ENCODE measurements around the gene HECW1.

DNA sequence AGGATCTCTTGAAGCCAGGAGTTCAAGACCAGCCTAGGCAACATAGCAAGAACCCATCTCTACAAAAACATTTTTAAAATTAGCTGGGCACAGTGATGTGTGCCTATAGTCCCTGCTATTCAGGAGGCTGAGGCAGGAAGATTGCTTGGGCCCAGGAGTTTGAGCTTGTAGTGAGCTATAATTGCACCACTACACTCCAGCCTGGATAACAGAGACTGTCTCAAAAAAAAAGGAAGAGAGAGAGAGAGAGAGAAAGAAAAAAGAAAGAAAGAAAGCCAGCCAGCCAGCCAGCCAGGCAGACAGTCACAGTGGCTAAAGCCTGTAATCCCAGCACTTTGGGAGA, 375.3 kb downstream of the HECW1 start:
- TF ChIP-seq, protein P1, sequence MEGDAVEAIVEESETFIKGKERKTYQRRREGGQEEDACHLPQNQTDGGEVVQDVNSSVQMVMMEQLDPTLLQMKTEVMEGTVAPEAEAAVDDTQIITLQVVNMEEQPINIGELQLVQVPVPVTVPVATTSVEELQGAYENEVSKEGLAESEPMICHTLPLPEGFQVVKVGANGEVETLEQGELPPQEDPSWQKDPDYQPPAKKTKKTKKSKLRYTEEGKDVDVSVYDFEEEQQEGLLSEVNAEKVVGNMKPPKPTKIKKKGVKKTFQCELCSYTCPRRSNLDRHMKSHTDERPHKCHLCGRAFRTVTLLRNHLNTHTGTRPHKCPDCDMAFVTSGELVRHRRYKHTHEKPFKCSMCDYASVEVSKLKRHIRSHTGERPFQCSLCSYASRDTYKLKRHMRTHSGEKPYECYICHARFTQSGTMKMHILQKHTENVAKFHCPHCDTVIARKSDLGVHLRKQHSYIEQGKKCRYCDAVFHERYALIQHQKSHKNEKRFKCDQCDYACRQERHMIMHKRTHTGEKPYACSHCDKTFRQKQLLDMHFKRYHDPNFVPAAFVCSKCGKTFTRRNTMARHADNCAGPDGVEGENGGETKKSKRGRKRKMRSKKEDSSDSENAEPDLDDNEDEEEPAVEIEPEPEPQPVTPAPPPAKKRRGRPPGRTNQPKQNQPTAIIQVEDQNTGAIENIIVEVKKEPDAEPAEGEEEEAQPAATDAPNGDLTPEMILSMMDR (IDR thresholded peaks at IDR 0.05): no peak
- TF ChIP-seq POLR2A (IDR thresholded peaks at IDR 0.05): no peak

Data from heart left ventricle (tissue), 13 donors.